HS-27A (cell line): ENCODE measurements around the gene INKA2.
"Not testable (repeated sequence)": the region's sequence is repeated elsewhere in the genome, so short reads cannot be mapped to it uniquely, and the experiment has no call there.

ENCODE experiments used
- DNase-seq: peaks from one replicate; pipeline ENCODE4 v3.0.0-alpha.2; 2012; ENCODE audit warnings: low read depth, missing footprints

The INKA2 gene

DNA sequence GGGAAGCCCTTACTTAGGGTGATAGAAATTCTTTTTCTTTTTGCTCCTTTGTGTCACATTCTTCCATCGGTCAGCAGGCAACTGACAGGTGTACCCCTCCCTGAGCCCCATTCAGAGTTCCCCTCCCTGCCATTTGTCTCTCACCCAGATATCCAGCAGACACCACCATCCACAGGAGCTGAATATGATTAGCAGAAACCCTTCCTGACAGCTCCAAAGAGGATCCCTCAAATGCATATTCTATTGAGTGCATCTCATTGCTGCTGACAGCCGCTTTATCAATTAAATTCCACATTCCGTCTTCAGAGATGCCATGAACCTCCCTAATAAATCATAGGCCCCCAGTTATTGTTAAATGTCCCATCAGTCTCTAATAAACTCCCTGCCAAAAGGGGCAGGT, 10.4 kb upstream of the INKA2 start:
- no peak for DNase-seq

DNA sequence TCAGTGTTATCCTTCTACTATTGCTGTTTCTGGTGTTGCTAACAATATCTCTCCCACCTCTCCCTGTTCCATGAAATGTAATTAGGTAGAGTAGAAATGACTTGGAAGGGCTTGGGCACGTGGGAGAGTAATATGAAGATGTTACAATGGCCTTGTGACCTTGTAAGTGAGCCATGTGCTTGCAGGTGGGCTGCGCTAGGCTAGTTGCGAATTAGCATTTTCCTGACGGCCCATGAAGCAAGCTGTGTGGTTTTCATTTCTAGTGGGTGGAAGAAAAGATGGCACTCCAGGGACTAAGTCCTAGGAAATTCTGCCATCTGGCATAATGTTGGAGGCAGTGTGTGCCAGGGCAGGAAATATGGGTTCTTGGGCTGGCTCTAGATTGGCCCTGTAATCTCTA, 8.8 kb upstream of the INKA2 start:
- no peak for DNase-seq

DNA sequence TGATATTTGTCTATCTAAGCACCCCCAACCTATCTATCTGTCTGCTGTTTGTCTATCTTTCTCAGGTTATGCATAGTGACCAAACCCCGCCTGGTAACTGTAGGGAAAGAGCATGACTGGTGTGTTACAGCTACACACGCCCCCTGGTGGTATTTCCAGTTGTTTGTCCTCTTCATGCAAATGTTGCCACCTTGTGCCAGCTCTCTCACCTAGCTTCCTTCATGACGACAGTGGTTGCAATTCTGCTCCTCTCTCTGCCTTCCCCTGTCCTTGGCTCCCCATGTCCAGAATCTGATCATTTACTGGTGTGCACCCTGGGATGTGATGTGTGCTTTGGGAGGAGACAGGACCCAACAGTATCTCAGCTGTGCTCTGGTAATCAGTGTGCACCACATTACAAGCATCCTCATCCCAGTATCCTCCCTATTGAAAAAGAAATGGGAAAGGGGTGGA, 8.1 kb upstream of the INKA2 start:
- DNase-seq = no peak

DNA sequence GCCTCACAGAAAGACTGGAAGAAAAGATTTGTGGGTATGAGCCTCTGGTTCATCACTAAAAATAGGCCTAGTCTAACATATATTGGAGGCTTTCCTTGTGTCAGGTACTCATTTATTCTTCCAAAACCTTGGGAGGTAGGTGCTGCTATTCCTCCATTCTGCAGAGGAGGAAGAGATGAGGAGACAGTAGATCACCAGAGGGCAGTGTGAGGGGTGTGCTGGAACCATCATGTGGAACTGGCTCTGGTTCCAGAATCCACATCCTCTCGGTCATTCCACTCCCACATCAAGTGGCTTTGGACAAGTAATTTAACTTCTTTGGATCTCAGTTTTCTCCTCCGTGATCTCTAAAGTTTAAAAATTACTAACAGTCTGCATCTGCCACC, 7.4 kb upstream of the INKA2 start:
- DNase-seq = no peak

DNA sequence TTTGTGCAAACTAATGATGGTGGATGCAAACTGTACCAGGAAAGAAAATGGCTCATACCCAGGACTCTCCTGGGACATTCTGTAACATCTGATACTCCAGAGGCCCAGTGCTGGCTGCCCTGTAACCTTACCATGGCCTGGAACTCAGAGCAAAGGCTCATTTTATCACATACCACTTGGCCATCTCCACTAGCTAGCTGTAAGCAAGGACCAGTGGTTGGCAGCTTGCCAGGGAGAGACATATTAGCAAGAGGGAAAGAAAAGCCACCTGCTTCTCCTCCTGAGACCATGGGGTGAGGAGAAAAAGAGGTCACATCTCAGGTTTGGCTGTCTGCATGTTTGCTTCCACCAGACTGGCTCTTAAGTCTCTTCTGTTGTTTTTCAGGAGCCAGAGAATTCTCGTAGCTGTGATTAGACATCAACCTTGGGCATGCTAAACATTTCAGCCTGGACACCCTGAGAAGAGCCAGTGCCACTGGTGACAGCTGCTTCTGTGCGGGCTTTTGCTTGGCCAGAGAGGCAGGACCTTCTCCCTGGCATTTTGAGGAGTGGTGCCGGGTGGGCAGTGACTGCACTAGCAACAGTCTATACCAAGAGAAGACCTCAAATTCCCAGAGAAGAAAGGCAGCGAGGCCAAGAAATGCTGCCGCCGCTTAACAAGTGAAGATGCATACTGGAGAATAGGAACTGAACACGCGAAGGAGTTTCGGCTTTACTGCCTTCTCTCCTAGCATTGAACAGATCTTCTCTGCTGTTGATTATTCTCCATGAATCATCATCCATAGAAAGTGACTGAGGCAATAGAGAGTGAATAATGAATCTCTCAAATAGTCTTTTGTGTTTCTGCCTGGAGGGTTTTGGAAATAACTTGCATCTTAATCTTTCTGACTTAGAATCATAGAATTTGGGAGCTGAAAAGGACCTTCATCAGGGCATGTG, 6.7 kb upstream of the INKA2 start:
- DNase-seq = no peak

DNA sequence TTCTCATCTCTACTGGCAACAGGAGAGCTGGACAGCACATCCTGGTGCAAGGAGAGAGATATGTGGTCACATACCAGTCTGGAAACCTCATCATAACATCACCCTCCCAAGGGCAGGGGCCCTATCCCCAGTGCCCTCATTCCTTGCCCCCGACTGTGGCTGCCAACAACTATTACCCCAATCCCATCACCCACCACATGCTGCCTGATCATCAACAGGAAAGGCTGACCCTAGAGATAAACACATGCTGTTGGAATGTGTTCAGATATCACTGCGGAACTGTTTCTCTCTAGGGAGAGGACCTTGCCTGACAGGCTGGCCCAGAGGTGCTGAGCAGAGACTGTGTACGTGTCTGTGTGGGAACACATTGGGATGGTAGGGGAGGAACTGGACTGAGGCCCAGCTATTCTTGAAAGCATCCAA, 4.5 kb upstream of the INKA2 start:
- DNase-seq = peak; percentile 82

DNA sequence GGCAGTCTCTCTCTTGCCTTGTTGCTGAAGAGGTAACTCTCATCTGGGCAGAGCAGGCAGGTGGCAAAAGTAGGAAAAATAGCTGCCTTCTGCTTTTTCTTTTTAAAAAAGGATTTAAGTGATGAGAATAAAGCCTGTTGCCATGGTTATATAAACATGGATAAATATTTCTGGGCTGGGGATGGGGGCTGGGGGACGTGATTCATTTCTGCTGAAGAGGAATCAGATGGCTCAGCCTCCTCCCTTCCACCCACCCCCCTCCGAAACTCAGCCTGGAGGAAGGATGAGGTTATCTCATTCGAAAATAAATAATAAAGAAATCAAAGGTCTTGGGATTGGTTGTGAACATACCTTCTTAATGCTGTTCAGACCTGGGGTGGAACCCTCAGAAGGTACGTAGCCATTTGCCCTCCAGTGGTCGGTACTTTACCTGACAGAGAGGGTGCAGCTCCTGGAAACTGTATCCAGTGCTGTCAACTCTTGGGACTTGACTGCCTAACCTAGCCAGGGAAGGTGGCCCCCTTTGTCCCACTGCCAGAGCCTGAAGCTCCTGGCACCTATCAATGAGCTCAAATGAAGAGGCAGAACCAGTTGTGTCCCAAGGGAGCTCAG, 3.8 kb upstream of the INKA2 start:
- DNase-seq = no peak

DNA sequence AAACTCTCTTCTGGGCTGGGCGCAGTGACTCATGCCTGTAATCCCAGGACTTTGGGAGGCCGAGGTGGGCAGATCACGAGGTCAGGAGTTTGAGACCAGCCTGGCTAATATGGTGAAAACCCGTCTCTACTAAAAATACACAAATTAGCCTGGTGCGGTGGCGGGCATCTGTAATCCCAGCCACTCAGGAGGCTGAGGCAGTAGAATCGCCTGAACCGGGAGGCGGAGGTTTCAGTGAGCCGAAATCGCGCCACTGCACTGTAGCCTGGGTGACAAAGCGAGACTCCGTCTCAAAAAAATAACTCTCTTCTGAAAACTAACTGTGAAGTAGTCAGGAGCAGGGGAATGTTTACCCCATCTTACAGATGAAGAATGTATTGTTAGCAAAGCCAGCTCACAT, 3.1 kb upstream of the INKA2 start:
- not testable (repeated sequence) for DNase-seq

DNA sequence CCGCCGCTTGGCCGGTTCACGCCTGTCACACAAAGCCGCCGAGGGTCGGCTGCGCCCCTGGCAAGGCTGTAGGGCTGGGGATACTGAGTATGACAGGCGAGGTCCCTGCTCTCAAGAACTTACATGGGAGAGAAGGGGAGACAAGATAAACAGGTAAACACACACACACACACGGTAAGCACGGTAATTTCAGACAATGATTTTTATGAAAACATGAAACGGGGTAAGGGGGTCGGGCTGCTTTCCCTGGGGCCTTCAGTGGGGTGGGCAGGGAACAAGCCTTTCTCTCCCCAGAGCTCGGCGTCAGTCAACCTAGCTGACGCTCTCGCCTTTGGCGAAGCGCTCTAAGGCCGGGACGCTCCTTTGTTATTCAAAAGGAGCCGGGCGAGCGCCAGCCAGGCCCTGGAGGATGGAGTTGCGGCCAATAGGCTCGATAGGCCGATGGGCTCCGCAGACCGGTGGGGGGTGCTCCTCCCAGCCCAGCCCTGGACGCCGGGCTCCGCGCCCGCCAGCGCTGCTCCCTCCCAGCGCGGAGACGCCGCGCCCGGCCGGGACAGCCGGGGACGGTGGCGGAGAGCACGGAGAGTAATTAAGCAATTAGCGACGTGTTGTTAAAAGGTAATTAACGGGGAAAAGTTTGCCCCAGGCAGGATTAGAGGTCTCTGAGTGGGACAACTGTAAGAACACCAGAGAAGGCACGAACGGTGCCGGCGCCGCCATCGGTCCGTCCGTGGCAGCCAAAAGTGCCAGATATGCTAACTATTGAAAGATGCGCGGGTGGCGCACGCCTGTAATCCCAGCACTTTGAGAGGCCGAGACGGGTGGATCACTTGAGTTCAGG, 950 bp upstream of the INKA2 start:
- no peak for DNase-seq

DNA sequence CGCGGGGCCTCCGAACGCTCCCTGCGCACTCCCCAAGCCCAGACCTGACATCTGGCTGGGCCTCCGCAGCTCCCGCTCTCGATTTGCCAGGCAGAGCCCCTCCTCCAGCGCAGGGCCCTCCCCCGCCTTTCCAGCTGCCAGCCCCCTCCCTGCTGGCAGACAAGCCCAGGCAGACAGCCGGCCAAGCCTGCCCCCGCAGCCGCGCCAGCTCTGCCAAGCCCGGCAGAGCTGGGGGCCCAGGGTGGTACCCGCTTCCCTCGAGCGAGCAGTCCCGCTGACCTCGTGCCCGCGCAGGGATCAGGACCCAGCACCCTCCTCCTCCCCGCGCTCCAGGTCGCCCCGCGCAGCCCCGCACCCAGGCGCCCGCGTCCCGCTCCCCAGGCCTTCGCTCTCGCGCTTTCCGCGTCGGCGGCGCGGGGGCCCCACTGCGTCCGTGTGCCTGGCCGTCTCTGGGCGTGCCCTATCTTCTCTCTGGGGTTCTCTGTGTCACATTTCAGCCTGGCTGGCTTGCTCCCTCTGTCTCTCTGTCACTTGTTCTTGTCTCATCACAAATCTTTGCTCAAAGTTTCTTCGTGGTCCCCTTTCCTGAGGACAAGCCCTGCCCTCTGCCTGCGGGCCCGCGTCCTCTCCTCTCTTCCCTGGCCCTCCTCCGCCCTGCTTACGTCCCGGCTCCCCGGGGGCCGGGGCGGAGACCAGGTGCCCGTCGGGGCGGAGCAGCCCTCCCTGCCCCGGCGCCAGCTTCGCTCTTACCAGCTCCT, 580 bp downstream of the INKA2 start:
- no peak for DNase-seq

DNA sequence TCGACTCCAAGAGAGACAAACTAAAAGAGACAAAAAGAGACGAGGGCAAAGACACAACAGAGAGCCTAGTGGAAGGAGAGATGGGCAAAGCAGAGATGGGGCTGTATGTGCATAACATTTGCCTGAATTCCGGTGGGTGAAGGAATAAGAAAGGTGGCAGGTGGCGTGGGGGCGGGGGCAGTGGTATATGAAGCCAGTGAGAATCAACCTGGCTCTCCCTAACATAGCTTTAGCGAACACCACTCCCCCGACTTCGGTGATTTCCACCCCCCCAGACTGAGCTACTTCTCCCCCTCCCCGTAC, 1.1 kb downstream of the INKA2 start:
- no peak for DNase-seq

DNA sequence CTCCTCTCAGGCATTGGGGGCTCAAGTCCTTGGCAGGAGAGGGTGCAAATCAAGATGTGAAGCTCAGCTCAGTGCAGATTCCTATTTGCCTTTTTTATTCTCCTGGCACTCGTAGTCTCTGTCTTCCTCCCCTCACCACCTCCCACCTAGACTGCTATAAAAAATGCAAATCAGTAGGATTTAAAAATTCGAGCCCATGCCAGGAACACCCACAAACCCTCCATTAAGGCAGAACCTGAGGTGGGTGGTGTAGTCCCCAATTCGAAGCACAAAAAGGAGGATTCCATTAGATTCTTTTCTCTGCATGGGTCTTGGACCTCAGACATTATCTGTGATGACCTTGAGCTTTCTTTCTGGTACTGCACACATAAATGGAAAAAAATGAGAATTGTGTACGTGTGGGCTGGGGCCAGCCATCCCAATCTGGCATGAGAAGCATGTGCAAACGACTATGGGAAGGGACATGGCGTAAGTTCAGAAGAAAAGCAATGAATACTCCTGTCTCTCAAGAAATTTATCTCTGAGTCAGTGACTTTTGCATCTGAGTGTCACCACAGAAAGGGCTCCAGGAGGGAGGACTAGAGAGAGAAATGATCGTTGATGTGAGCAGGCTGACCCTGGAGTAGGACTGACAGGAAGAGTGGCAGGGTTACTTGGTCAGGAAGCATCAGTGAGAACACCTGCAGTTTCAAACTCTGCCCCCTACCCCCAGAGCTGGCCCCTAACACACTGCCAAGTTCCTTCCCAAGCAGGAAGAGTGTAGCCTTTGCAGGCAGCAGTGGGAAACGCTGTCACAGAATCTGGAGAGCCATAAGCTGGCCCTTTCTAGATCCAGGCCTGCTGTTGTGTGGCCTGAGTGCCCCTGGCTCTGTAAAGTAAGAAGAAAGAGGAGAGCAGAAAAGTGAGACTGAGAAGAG, 1.7 kb downstream of the INKA2 start:
- no peak for DNase-seq

DNA sequence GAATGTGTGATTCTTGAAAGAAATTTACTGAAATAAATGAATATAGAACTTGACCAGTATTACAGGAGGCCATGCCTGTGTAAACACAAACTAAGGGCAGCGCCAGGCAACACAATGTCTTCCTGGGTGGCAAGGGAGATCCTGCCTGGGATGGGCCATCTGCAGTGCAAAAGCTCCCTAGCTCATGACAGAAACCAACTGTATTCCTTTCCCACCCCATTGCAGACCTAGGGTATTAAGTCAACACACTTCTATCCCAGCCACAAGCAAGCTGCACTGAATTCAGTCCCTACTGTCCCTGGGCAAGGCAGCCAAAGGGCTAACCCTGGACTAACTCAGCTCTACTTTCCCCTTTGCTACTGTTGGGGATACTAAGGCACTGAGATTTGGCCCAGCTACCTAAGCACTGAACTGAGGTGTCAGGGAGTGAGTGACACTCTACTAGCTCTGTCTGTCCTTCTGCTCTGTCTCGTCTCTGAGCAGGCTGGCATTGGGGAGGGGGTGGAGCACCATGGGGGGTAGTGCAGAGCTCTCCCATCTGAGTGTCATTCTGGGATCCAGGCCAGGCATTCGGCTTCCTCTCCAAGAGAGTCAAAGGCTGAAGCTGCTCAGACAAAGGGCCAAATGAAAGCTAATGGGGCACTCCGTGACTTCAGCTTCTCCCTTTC, 2.5 kb downstream of the INKA2 start:
- no peak for DNase-seq

DNA sequence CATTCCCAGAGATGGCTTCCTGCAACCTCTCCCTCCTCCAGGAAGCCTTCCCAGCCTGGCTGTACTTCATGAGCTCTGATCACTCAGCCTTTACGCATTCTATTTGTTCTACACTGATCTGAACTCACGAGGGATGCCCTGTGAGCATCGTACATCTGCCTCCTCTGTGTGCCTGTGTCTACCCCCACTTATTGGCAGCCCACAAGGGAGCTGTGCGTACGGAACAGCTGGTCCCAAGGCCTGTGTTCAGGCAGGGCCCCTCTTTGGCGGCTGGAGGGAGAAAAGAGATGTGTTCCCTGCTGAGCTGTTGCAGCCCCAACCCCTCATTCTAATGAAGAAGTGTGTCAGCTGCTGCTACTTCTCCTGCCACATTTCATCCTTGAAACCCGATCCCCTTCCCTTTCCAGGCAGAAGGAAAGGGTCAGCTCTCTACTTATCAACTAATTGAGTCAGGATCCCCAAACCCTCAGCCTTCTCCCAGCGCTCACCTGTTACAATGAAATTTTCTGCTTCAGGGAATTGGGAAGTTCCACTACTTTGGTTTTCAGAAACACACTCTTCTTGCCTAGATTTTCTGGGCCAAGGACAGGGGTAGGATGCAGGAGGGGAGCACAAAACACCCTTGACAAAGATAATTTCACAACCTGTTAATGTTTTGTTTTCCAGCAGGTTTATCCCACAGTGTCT, 3.2 kb downstream of the INKA2 start:
- DNase-seq = no peak

DNA sequence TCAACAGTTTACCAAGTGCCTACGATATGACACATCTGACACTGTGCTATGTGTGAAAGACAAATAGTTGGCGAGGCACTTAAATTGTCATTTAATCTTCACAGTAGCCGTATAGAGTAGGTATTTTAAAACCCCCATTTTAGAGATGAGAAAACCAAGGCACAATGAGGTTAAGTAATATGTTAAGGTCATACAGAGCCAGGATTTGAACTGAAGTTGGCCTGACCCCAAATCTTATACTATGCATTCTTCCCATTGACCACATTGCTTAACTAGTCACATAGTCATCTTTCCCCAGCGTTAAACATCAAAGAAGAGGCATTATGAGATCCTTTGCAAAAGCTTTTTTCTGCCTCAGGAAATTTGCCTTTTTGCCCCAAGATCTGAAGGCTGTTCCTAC, 3.9 kb downstream of the INKA2 start:
- no peak for DNase-seq

DNA sequence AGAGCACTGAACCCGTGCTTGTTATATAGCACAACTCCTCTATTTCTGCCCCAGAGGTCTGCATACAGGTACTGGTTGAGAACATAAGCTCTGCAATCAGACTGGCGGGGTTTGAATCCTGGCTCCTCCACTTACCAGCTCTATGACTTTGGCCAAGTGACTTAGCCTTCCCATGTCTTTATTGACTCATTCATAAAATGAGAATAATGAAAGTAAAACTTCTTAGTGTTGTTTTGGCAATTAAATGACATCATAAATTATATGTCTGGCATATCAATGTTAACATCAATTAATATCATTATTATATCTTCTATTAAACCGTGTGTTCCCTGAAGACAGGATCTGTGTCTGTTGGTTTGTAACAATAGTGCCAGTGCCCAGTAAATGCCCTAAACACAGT, 4.3 kb downstream of the INKA2 start:
- no peak for DNase-seq

DNA sequence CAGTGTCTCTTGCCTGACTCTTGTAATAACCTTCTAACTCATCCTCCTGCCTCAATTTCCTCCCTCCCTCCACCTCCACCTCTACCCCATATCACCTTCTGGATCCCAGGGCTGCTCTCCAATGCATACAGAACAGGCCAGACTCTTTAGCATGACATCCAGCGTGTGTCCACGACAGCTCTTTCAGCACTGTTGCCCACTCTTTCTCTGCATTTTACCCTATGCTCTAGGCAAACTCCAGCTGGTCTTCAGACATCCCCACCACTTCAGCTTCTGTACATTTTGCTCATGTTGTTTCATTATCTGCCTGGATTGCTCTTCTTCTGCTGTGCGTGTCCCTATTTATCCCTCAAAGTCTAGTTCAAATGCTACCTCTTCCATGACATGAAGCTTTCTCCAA, 4.8 kb downstream of the INKA2 start:
- DNase-seq = no peak

DNA sequence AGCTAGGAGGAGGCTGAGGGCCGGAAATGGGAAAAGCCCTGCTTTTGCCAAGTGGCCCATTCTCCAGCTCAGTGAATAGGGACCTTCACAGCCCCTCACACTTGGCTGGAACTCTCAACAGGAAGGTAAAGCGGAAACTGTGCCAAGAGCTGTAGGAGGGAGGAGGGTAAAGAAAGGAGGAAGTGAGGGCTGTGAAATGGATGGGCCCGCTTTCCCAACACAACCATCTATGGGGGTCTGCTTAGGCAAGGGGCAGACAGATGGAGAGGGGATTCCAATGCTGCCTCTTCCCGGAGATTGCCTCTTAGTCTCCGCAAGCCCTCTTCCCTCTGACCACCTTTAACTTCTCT, 5.2 kb downstream of the INKA2 start:
- DNase-seq = no peak

DNA sequence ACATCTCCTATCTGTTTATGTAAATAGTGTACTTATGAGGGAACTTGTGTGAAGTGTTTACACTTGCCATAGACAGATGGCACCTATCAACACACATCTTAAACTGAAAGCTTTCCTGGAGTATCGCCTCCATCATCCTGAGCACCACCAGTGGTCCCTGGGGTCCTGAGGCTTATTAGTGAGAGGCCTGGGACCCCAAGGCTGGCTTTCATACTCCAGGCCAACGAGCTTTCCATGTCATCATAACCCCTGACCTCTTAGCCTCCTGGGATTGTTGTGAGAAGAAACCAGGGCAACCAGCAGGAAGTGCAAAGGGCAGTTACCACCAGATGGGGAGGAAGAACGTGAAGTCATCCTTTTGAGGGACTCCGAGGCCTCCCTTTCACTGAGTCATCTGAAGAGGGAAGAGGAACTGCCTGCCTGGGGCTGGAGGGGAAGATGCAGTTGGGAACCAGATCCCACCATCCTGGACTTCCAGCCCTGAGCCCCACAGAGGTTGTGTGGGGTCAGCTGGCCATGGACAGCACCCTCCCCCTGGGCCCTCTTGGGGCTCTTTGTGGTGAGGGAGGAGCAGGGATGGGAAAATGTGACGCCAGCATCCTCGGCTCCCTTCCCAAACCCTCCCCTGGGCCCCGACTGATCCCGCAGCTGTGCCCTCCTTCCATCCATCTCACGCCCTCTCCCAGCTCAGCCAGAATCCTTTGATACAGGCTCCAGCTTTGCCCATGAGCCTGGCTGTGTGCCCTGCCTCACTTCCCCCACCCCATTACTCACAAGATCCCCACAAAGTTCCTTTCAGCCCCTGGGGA, 5.8 kb downstream of the INKA2 start:
- no peak for DNase-seq
